ENCODE measurements around the gene DNM3. TPM values are rescaled to one million over a fixed set of nuclear protein-coding genes. Genes with fewer than 3 reads are reported as not detected.

DNM3 gene
- total RNA-seq, 1 donor from 2014 or later, result 1.1 TPM

DNA sequence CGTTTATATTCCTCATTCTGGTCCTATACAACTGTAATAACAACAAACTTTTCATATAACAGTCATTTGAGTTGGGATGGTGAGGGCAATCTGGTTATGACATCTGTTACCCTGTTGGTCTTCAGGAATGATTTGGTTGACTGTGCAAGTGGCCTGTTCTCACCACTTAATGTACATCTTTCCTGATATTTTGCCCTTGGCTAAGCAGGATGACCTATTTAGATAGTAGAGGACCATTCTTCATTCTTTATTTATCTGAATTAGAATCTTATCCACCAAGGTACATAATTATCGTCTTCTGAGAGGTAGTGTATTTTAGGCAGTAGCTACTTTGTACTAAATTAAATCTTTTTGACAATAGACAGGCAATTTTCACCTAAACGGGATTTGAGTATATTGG, 154.3 kb downstream of the DNM3 start:
- DNase-seq (ENCODE audit: low spot score), result no peak

DNA sequence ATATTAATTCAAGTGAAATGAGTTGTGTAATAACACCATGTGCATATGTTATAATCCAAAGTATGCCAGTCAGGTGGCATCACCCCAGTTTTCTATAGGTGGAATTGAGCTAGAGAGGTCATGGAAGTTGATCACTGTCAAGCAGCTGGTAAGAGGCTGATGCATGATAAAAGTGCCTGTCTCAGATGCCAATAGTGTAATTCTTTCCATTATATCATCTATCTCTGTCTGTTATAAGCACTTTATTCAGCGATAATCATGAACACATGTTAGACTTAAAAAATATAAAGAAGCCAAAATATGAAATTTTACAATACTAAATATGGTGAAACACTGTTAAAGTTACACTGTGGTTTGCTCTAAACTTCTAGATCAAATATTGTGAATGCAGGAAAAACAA, 156.6 kb downstream of the DNM3 start:
- Histone ChIP-seq H3K9ac (no peak overlapping the region), H3K4me1 (no peaks in the 10 kb centered on the region), H3K27me3 (no peaks in the 10 kb centered on the region), H3F3A (ENCODE audit: low read depth) (no peaks in the 10 kb centered on the region), H4K20me1 (ENCODE audit: low read depth) (no peaks in the 10 kb centered on the region), H3K4me3 (no peak overlapping the region), H2AFZ (replicated peaks) (no peak overlapping the region), H3K36me3 (no peaks in the 10 kb centered on the region), H3K79me2 (ENCODE audit: low read depth) (no peaks in the 10 kb centered on the region), H3K4me2 (no peak overlapping the region), H3K27ac (no peak overlapping the region), H3K9me3 (ENCODE audit: low read depth) (no peaks in the 10 kb centered on the region)
- Mint-ChIP-seq H3K4me3 (no peak overlapping the region), H3K4me1 (no peaks in the 10 kb centered on the region), H3K27ac (no peak overlapping the region), H3K36me3 (no peaks in the 10 kb centered on the region), H3K9me3 (no peaks in the 10 kb centered on the region), H3K27me3 (ENCODE audit: insufficient read depth, low read depth) (no peaks in the 10 kb centered on the region)
- TF ChIP-seq, protein P1, sequence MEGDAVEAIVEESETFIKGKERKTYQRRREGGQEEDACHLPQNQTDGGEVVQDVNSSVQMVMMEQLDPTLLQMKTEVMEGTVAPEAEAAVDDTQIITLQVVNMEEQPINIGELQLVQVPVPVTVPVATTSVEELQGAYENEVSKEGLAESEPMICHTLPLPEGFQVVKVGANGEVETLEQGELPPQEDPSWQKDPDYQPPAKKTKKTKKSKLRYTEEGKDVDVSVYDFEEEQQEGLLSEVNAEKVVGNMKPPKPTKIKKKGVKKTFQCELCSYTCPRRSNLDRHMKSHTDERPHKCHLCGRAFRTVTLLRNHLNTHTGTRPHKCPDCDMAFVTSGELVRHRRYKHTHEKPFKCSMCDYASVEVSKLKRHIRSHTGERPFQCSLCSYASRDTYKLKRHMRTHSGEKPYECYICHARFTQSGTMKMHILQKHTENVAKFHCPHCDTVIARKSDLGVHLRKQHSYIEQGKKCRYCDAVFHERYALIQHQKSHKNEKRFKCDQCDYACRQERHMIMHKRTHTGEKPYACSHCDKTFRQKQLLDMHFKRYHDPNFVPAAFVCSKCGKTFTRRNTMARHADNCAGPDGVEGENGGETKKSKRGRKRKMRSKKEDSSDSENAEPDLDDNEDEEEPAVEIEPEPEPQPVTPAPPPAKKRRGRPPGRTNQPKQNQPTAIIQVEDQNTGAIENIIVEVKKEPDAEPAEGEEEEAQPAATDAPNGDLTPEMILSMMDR (IDR thresholded peaks at IDR 0.05), result no peak
- TF ChIP-seq EZH2phosphoT487 (IDR thresholded peaks at IDR 0.05) (no peak), EZH2 (IDR thresholded peaks at IDR 0.05) (no peak)
- DNase-seq (ENCODE audit: low spot score), result no peak

More for the DNA sequence above, 154.3 kb downstream of the DNM3 start:
- Mint-ChIP-seq H3K27ac (no peak overlapping the region), H3K4me3 (no peak overlapping the region), H3K27me3 (ENCODE audit: insufficient read depth, low read depth) (no peaks in the 10 kb centered on the region), H3K4me1 (peaks cover 1% of the 10 kb centered on the region), H3K36me3 (no peaks in the 10 kb centered on the region), H3K9me3 (no peaks in the 10 kb centered on the region)
- Histone ChIP-seq H3K4me1 (peaks cover under 1% of the 10 kb centered on the region), H2AFZ (replicated peaks) (no peak overlapping the region), H3K9ac (no peak overlapping the region), H3F3A (ENCODE audit: low read depth) (no peaks in the 10 kb centered on the region), H3K4me2 (no peak overlapping the region), H3K27me3 (no peaks in the 10 kb centered on the region), H3K27ac (no peak overlapping the region), H4K20me1 (ENCODE audit: low read depth) (no peaks in the 10 kb centered on the region), H3K4me3 (no peak overlapping the region), H3K36me3 (no peaks in the 10 kb centered on the region), H3K79me2 (ENCODE audit: low read depth) (no peaks in the 10 kb centered on the region), H3K9me3 (ENCODE audit: low read depth) (no peaks in the 10 kb centered on the region)
- TF ChIP-seq EZH2 (IDR thresholded peaks at IDR 0.05), result no peak
- TF ChIP-seq, protein P1 (IDR thresholded peaks at IDR 0.05), result no peak
- TF ChIP-seq EZH2phosphoT487 (IDR thresholded peaks at IDR 0.05), result no peak

DNA sequence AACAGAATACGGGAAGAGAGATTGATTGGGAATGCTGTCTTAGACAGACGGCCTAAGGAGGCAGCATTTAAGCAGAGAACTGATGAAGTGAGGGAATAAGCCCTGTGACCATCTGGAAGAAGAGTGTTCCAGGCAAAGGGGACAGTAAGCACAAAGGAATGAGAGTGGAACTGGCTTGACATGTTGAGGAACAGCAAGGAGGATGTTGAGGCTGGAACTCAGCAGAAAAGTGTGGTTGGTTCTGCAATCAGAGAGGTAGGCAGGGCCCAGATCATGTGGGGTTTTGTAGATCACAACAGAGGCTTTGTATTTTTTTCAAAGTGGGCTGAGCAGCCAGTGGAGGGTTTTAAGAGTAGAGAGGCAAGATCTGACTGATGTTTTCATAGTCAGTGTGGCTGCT, 157.4 kb downstream of the DNM3 start:
- TF ChIP-seq, protein P1 (IDR thresholded peaks at IDR 0.05), result no peak
- no peak for TF ChIP-seq EZH2 (IDR thresholded peaks at IDR 0.05)
- TF ChIP-seq EZH2phosphoT487 (IDR thresholded peaks at IDR 0.05), result no peak
- Histone ChIP-seq H3K4me3 (no peak overlapping the region), H3K4me2 (no peak overlapping the region), H4K20me1 (ENCODE audit: low read depth) (no peaks in the 10 kb centered on the region), H3F3A (ENCODE audit: low read depth) (no peaks in the 10 kb centered on the region), H2AFZ (replicated peaks) (peak overlapping the region; percentile 38), H3K9me3 (ENCODE audit: low read depth) (no peaks in the 10 kb centered on the region), H3K36me3 (no peaks in the 10 kb centered on the region), H3K79me2 (ENCODE audit: low read depth) (no peaks in the 10 kb centered on the region), H3K27ac (no peak overlapping the region), H3K4me1 (no peaks in the 10 kb centered on the region), H3K9ac (no peak overlapping the region), H3K27me3 (no peaks in the 10 kb centered on the region)
- Mint-ChIP-seq H3K27ac (no peak overlapping the region), H3K4me3 (no peak overlapping the region), H3K9me3 (no peaks in the 10 kb centered on the region), H3K27me3 (ENCODE audit: insufficient read depth, low read depth) (no peaks in the 10 kb centered on the region), H3K36me3 (no peaks in the 10 kb centered on the region), H3K4me1 (no peaks in the 10 kb centered on the region)
- no peak for DNase-seq (ENCODE audit: low spot score)

Data from neural progenitor cell (in vitro differentiated cells).